Gastroesophageal sphincter (tissue), 4 donors: Measurements from ENCODE around the gene GOLIM4. TPM values are rescaled to one million over a fixed set of nuclear protein-coding genes. Genes with fewer than 3 reads are reported as not detected.

ENCODE experiments used
- ATAC-seq: fragments of 150-250 bp; one replicate; pipeline ENCODE4 v1.9.1; 2016; ENCODE audit warnings: mild to moderate bottlenecking, moderate library complexity
- H3K27ac ChIP-seq, 4 donors: fragments of 200-600 bp; sonication (generic) in 3 of 4; 1 replicate in 3 of 4; 2 replicates in 1 of 4; pipeline ENCODE4 v1.5.1; 2016 to 2019
- H3K27me3 ChIP-seq: fragments of 200-600 bp; sonication (generic); one replicate; pipeline ENCODE4 v1.5.1; 2019
- H3K36me3 ChIP-seq, 2 donors: fragments of 200-600 bp; sonication (generic); one replicate each; pipeline ENCODE4 v1.5.1; 2019; ENCODE audit warnings: control low read depth in 1 of 2
- H3K4me1 ChIP-seq, 3 donors: fragments of 200-600 bp; sonication (generic); 1 replicate in 2 of 3; 2 replicates in 1 of 3; pipeline ENCODE4 v1.5.1; 2016 to 2019; ENCODE audit warnings: control low read depth in 2 of 3
- H3K4me3 ChIP-seq, 2 donors: fragments of 200-600 bp; sonication (generic); one replicate each; pipeline ENCODE4 v1.5.1; 2019; ENCODE audit warnings: mild to moderate bottlenecking in 1 of 2, moderate library complexity in 1 of 2
- H3K9me3 ChIP-seq, 3 donors: fragments of 200-600 bp; sonication (generic); one replicate each; pipeline ENCODE4 v1.5.1; 2017 to 2019; ENCODE audit warnings: control low read depth in 2 of 3
- CTCF ChIP-seq, 4 experiments: fragments of 200-600 bp in 2 of 4; fragments of 450-650 bp in 2 of 4; sonication (generic) in 1 of 4; IDR thresholded peaks; one replicate each; pipeline ENCODE4 v1.5.1; 2017 to 2019; ENCODE audit warnings: antibody characterized with exemption in 4 of 4, mild to moderate bottlenecking in 2 of 4, moderate library complexity in 2 of 4
- EP300 ChIP-seq: sonication (generic); formaldehyde crosslinking; IDR thresholded peaks from one replicate; pipeline ENCODE4 v1.6.1; 2017; ENCODE audit warnings: antibody characterized with exemption, mild to moderate bottlenecking
- POLR2A ChIP-seq, 2 donors: fragments of 450-650 bp; IDR thresholded peaks; one replicate each; pipeline ENCODE4 v1.6.1; 2017; ENCODE audit warnings: antibody characterized with exemption in 2 of 2, mild to moderate bottlenecking in 2 of 2, moderate library complexity in 1 of 2
- POLR2AphosphoS5 ChIP-seq: sonication (generic); formaldehyde crosslinking; IDR thresholded peaks from one replicate; pipeline ENCODE4 v1.6.1; 2017; ENCODE audit warnings: antibody characterized with exemption
- WGBS, 2 donors: methylation state at CpG; one replicate each; pipeline ENCODE4 v1.1.5; 2018; ENCODE audit warnings: low coverage in 1 of 2; 5-methylcytosine and 5-hydroxymethylcytosine counted together
- total RNA-seq, 4 donors: library from RNA; depleted of rRNA; stranded (reverse); fragments of >200 nt; gene quantifications; one replicate each; pipeline ENCODE4 v1.1.0, GENCODE V29; 2016

Gene GOLIM4
- total RNA-seq, 4 donors from 2014 or later, result 41.8 to 49.3 (median 47.8) TPM

GRCh38 chr3:168087539-168087938, 8.2 kb downstream of the GOLIM4 start:
- Histone ChIP-seq H3K4me1 (peaks cover 3 to 49% (median 11%) of the 10 kb centered on the region in 3 donors), H3K9me3 (no peaks in the 10 kb centered on the region)
- ATAC-seq, result no peak

GRCh38 chr3:168086541-168087260, 9.0 kb downstream of the GOLIM4 start:
- ATAC-seq, result no peak
- no peak for TF ChIP-seq EP300
- TF ChIP-seq POLR2AphosphoS5, result no peak
- Histone ChIP-seq H3K4me3 (no peak overlapping the region), H3K27ac (no peak overlapping the region), H3K9me3 (no peaks in the 10 kb centered on the region), H3K36me3 (no peaks in the 10 kb centered on the region), H3K27me3 (no peaks in the 10 kb centered on the region), H3K4me1 (peaks cover 3 to 47% (median 6%) of the 10 kb centered on the region in 3 donors)
- 78 to 82% methylated on average over 3 of the region's 3 CpGs for WGBS, 2 donors

More at GRCh38 chr3:168087539-168087938, 8.2 kb downstream of the GOLIM4 start:
- no peak overlapping the region for H3K4me3 ChIP-seq
- TF ChIP-seq CTCF (IDR thresholded peaks at IDR 0.05), result no peak
- TF ChIP-seq POLR2AphosphoS5, result no peak
- TF ChIP-seq POLR2A (IDR thresholded peaks at IDR 0.05), result no peak
- TF ChIP-seq EP300, result no peak
- H3K36me3 ChIP-seq, result no peaks in the 10 kb centered on the region
- 85 to 89% methylated on average over 2 of the region's 2 CpGs for WGBS, 2 donors
- H3K27me3 ChIP-seq, result no peaks in the 10 kb centered on the region
- H3K27ac ChIP-seq, result no peak overlapping the region

- TF ChIP-seq POLR2A (IDR thresholded peaks at IDR 0.05), result no peak
- TF ChIP-seq POLR2AphosphoS5, result no peak
- no peak for TF ChIP-seq CTCF (IDR thresholded peaks at IDR 0.05)
- no peak for TF ChIP-seq EP300
- 79 to 95% methylated on average over 4 of the region's 4 CpGs for WGBS, 2 donors
- Histone ChIP-seq H3K4me1 (peaks cover under 1 to 47% (median under 1%) of the 10 kb centered on the region in 3 donors), H3K9me3 (no peaks in the 10 kb centered on the region), H3K4me3 (no peak overlapping the region), H3K27ac (no peak overlapping the region), H3K36me3 (no peaks in the 10 kb centered on the region), H3K27me3 (no peaks in the 10 kb centered on the region)
- no peak for ATAC-seq
Measured at GRCh38 chr3:168085491-168086119, 10.1 kb downstream of the GOLIM4 start.

GRCh38 chr3:168083906-168084305, 11.8 kb downstream of the GOLIM4 start:
- no peaks in the 10 kb centered on the region for H3K27me3 ChIP-seq
- no peak overlapping the region for H3K27ac ChIP-seq
- TF ChIP-seq CTCF (IDR thresholded peaks at IDR 0.05), result no peak
- TF ChIP-seq EP300, result no peak
- TF ChIP-seq POLR2A (IDR thresholded peaks at IDR 0.05), result no peak
- no peak for TF ChIP-seq POLR2AphosphoS5
- no peak for ATAC-seq
- WGBS, 2 donors, result 67% methylated on average over 1 of the region's 1 CpG; no CpG with 5 or more reads in 1 of the 2 donors
- H3K4me3 ChIP-seq, result no peak overlapping the region
- no peaks in the 10 kb centered on the region for H3K36me3 ChIP-seq
- no peaks in the 10 kb centered on the region for H3K9me3 ChIP-seq
- peaks cover 0 to 42% (median 5%) of the 10 kb centered on the region in 3 donors for H3K4me1 ChIP-seq

GRCh38 chr3:168081856-168082255, 13.9 kb downstream of the GOLIM4 start:
- Histone ChIP-seq H3K36me3 (no peaks in the 10 kb centered on the region), H3K4me3 (no peak overlapping the region), H3K27me3 (no peaks in the 10 kb centered on the region), H3K9me3 (no peaks in the 10 kb centered on the region), H3K27ac (no peak overlapping the region), H3K4me1 (peaks cover 0 to 30% (median 9%) of the 10 kb centered on the region in 3 donors)
- TF ChIP-seq POLR2A (IDR thresholded peaks at IDR 0.05) (no peak), POLR2AphosphoS5 (no peak), CTCF (IDR thresholded peaks at IDR 0.05) (no peak), EP300 (no peak)
- no peak for ATAC-seq
- 76 to 86% methylated on average over 1 to 3 of the region's 3 CpGs for WGBS, 2 donors
